ENCODE measurements around the gene ZNF74. TPM values are rescaled to one million over a fixed set of nuclear protein-coding genes. Genes with fewer than 3 reads are reported as not detected.

ZNF74 gene
- total and polyA plus RNA-seq, 4 donors = 4.1 to 17.6 (median 8.6) TPM

- Histone ChIP-seq H3K36me3 (ENCODE audit: control insufficient read depth in 4 of 4, insufficient read depth in 4 of 4, low read length in 4 of 4) (peaks cover 0 to 13% (median 0%) of the 10 kb centered on the region in 4 donors), H3K27me3 (ENCODE audit: control insufficient read depth in 3 of 3, insufficient read depth in 3 of 3, low read length in 2 of 3) (peaks cover 0 to 15% (median 0%) of the 10 kb centered on the region in 3 donors), H3K9me3 (ENCODE audit: control insufficient read depth in 4 of 4, insufficient read depth in 3 of 4, low read length in 3 of 4) (no peaks in the 10 kb centered on the region), H3K27ac (ENCODE audit: low read depth in 1 of 2, low read length in 1 of 2) (no peak overlapping the region), H3K4me1 (ENCODE audit: control insufficient read depth in 5 of 5, insufficient read depth in 5 of 5, low read length in 5 of 5) (peaks cover 0 to 66% (median 29%) of the 10 kb centered on the region in 5 donors), H3K4me3 (no peak overlapping the region), H3K9ac (ENCODE audit: insufficient read depth in 1 of 2, low read length in 2 of 2) (no peak overlapping the region)
- WGBS, 2 donors = 92 to 93% methylated on average over 12 of the region's 12 CpGs
- ATAC-seq (ENCODE audit: insufficient read depth, low FRiP score) (no peak), DNase-seq (no peak)
- no peak for TF ChIP-seq CTCF (IDR thresholded peaks at IDR 0.05; ENCODE audit: control extremely low read depth, extremely low read depth)
Observed at GRCh38 chr22:20434264-20434751, 40.4 kb downstream of the ZNF74 start.

GRCh38 chr22:20434773-20435172, 40.8 kb downstream of the ZNF74 start:
- Histone ChIP-seq H3K4me1 (ENCODE audit: control insufficient read depth in 5 of 5, insufficient read depth in 5 of 5, low read length in 5 of 5) (peaks cover 0 to 68% (median 29%) of the 10 kb centered on the region in 5 donors), H3K36me3 (ENCODE audit: control insufficient read depth in 4 of 4, insufficient read depth in 4 of 4, low read length in 4 of 4) (peaks cover 0 to 13% (median 0%) of the 10 kb centered on the region in 4 donors), H3K9ac (ENCODE audit: insufficient read depth in 1 of 2, low read length in 2 of 2) (no peak overlapping the region), H3K27ac (ENCODE audit: low read depth in 1 of 2, low read length in 1 of 2) (no peak overlapping the region), H3K9me3 (ENCODE audit: control insufficient read depth in 4 of 4, insufficient read depth in 3 of 4, low read length in 3 of 4) (no peaks in the 10 kb centered on the region), H3K4me3 (no peak overlapping the region), H3K27me3 (ENCODE audit: control insufficient read depth in 3 of 3, insufficient read depth in 3 of 3, low read length in 2 of 3) (peaks cover 0 to 12% (median 0%) of the 10 kb centered on the region in 3 donors)
- 92 to 97% methylated on average over 3 of the region's 3 CpGs for WGBS, 2 donors
- DNase-seq = no peak
- ATAC-seq (ENCODE audit: insufficient read depth, low FRiP score) = no peak
- no peak for TF ChIP-seq CTCF (IDR thresholded peaks at IDR 0.05; ENCODE audit: control extremely low read depth, extremely low read depth)

- no peaks in the 10 kb centered on the region for H3K9me3 ChIP-seq (ENCODE audit: control insufficient read depth in 4 of 4, insufficient read depth in 3 of 4, low read length in 3 of 4)
- no peak overlapping the region for H3K4me3 ChIP-seq
- H3K4me1 ChIP-seq (ENCODE audit: control insufficient read depth in 5 of 5, insufficient read depth in 5 of 5, low read length in 5 of 5) = peaks cover 0 to 59% (median 25%) of the 10 kb centered on the region in 5 donors
- H3K36me3 ChIP-seq (ENCODE audit: control insufficient read depth in 4 of 4, insufficient read depth in 4 of 4, low read length in 4 of 4) = peaks cover 0 to 6% (median 0%) of the 10 kb centered on the region in 4 donors
- WGBS, 2 donors = 64 to 67% methylated on average over 11 of the region's 11 CpGs
- peaks cover 0 to 3% (median 0%) of the 10 kb centered on the region in 3 donors for H3K27me3 ChIP-seq (ENCODE audit: control insufficient read depth in 3 of 3, insufficient read depth in 3 of 3, low read length in 2 of 3)
- ATAC-seq (ENCODE audit: insufficient read depth, low FRiP score) (no peak), DNase-seq (no peak)
- H3K27ac ChIP-seq (ENCODE audit: low read depth in 1 of 2, low read length in 1 of 2) = peak overlapping the region in 1 of 2 donors; percentile 2
- TF ChIP-seq CTCF (IDR thresholded peaks at IDR 0.05; ENCODE audit: control extremely low read depth, extremely low read depth) = no peak
- peak overlapping the region; percentile 28 to 45 for H3K9ac ChIP-seq (ENCODE audit: insufficient read depth in 1 of 2, low read length in 2 of 2)
Observed at GRCh38 chr22:20435436-20436306, 41.7 kb downstream of the ZNF74 start.
